ENCODE results near the gene KRTAP12-2. TPM values are rescaled to one million over a fixed set of nuclear protein-coding genes. Genes with fewer than 3 reads are reported as not detected.
"Not testable (repeated sequence)": the region's sequence is repeated elsewhere in the genome, so short reads cannot be mapped to it uniquely, and the experiment has no call there.

KRTAP12-2 gene
- total RNA-seq, 2 donors from 2014 or later, result not detected

- peaks cover 21 to 27% of the 10 kb centered on the region in 2 donors for H3K36me3 Mint-ChIP-seq
- peaks cover 7 to 14% of the 10 kb centered on the region in 2 donors for H3K9me3 Mint-ChIP-seq
- ATAC-seq, result no peak
- H3K27ac Mint-ChIP-seq, result no peak overlapping the region
- DNase-seq (ENCODE audit: low spot score in 2 of 2), result no peak
Observed at GRCh38 chr21:44704636-44705001, 37.9 kb upstream of the KRTAP12-2 start.

GRCh38 chr21:44703731-44704635 lies 37.3 kb upstream of the KRTAP12-2 start:
- Mint-ChIP-seq H3K36me3 (peaks cover 21 to 23% of the 10 kb centered on the region in 2 donors), H3K27ac (no peak overlapping the region), H3K9me3 (peaks cover 7 to 14% of the 10 kb centered on the region in 2 donors)
- ATAC-seq (no peak), DNase-seq (ENCODE audit: low spot score in 2 of 2) (no peak)

- ATAC-seq (no peak), DNase-seq (ENCODE audit: low spot score in 2 of 2) (no peak)
- Mint-ChIP-seq H3K36me3 (peaks cover 21% of the 10 kb centered on the region in 2 donors), H3K27ac (no peak overlapping the region), H3K9me3 (peaks cover 7 to 14% of the 10 kb centered on the region in 2 donors)
Observed at GRCh38 chr21:44702973-44703730, 36.4 kb upstream of the KRTAP12-2 start.

- Mint-ChIP-seq H3K36me3 (peaks cover 21% of the 10 kb centered on the region in 2 donors), H3K27ac (no peak overlapping the region), H3K9me3 (peaks cover 7 to 14% of the 10 kb centered on the region in 2 donors)
- ATAC-seq (no peak), DNase-seq (ENCODE audit: low spot score in 2 of 2) (no peak)
Observed at GRCh38 chr21:44702111-44702972, 35.6 kb upstream of the KRTAP12-2 start.

- H3K9me3 Mint-ChIP-seq, result peaks cover 7 to 14% of the 10 kb centered on the region in 2 donors
- no peak overlapping the region for H3K27ac Mint-ChIP-seq
- ATAC-seq, result no peak
- no peak for DNase-seq (ENCODE audit: low spot score in 2 of 2)
- H3K36me3 Mint-ChIP-seq, result peaks cover 21% of the 10 kb centered on the region in 2 donors
Observed at GRCh38 chr21:44701541-44701940, 34.8 kb upstream of the KRTAP12-2 start.

GRCh38 chr21:44701023-44701400 lies 34.3 kb upstream of the KRTAP12-2 start:
- ATAC-seq (no peak), DNase-seq (ENCODE audit: low spot score in 2 of 2) (no peak)
- no peak overlapping the region for H3K27ac Mint-ChIP-seq
- H3K36me3 Mint-ChIP-seq, result peaks cover 16 to 17% of the 10 kb centered on the region in 2 donors
- H3K9me3 Mint-ChIP-seq, result peaks cover 5 to 14% of the 10 kb centered on the region in 2 donors

GRCh38 chr21:44700101-44701022 lies 33.6 kb upstream of the KRTAP12-2 start:
- ATAC-seq, result no peak
- Mint-ChIP-seq H3K36me3 (peaks cover 10 to 11% of the 10 kb centered on the region in 2 donors), H3K9me3 (peaks cover 0 to 10% of the 10 kb centered on the region in 2 donors), H3K27ac (no peak overlapping the region)
- no peak for DNase-seq (ENCODE audit: low spot score in 2 of 2)

- no peak for ATAC-seq
- H3K27ac Mint-ChIP-seq, result no peak overlapping the region
- H3K9me3 Mint-ChIP-seq, result peaks cover 0 to 2% of the 10 kb centered on the region in 2 donors
- peaks cover 2 to 3% of the 10 kb centered on the region in 2 donors for H3K36me3 Mint-ChIP-seq
- no peak for DNase-seq (ENCODE audit: low spot score in 2 of 2)
Observed at GRCh38 chr21:44699502-44700001, 32.8 kb upstream of the KRTAP12-2 start.

- Mint-ChIP-seq H3K9me3 (peaks cover 2 to 10% of the 10 kb centered on the region in 2 donors), H3K36me3 (peaks cover 0 to 1% of the 10 kb centered on the region in 2 donors), H3K27ac (no peak overlapping the region)
- DNase-seq (ENCODE audit: low spot score in 2 of 2) (no peak), ATAC-seq (no peak)
Observed at GRCh38 chr21:44697811-44698734, 31.3 kb upstream of the KRTAP12-2 start.

GRCh38 chr21:44697172-44697810 lies 30.6 kb upstream of the KRTAP12-2 start, which contains the start of gene KRTAP10-12:
TSS of gene KRTAP10-12 (plus strand) at chr21:44697172. CDS start at chr21:44697202, 30 bp downstream.
- not testable (repeated sequence) for ATAC-seq; H3K27ac Mint-ChIP-seq; H3K36me3 Mint-ChIP-seq; DNase-seq (ENCODE audit: low spot score in 2 of 2)
- peaks cover 7 to 12% of the 10 kb centered on the region in 2 donors for H3K9me3 Mint-ChIP-seq

GRCh38 chr21:44696572-44696971 lies 29.8 kb upstream of the KRTAP12-2 start:
- no peak overlapping the region for H3K27ac Mint-ChIP-seq
- no peak for ATAC-seq
- H3K36me3 Mint-ChIP-seq, result peaks cover 0 to 10% of the 10 kb centered on the region in 2 donors
- H3K9me3 Mint-ChIP-seq, result peaks cover 7 to 13% of the 10 kb centered on the region in 2 donors
- DNase-seq (ENCODE audit: low spot score in 2 of 2), result no peak

GRCh38 chr21:44695641-44696040 lies 28.9 kb upstream of the KRTAP12-2 start:
- no peak for DNase-seq (ENCODE audit: low spot score in 2 of 2)
- Mint-ChIP-seq H3K36me3 (peaks cover 0 to 10% of the 10 kb centered on the region in 2 donors), H3K9me3 (peaks cover 7 to 13% of the 10 kb centered on the region in 2 donors), H3K27ac (no peak overlapping the region)
- ATAC-seq, result no peak

- no peak for DNase-seq (ENCODE audit: low spot score in 2 of 2)
Observed at GRCh38 chr21:44695184-44695583, 28.5 kb upstream of the KRTAP12-2 start.

GRCh38 chr21:44694776-44695175 lies 28.0 kb upstream of the KRTAP12-2 start:
- peaks cover 7 to 13% of the 10 kb centered on the region in 2 donors for H3K9me3 Mint-ChIP-seq
- DNase-seq (ENCODE audit: low spot score in 2 of 2) (peak in 1 of 2 donors; percentile 35), ATAC-seq (no peak)
- peaks cover 0 to 10% of the 10 kb centered on the region in 2 donors for H3K36me3 Mint-ChIP-seq
- H3K27ac Mint-ChIP-seq, result no peak overlapping the region

More at GRCh38 chr21:44695184-44695583, 28.5 kb upstream of the KRTAP12-2 start:
- peaks cover 7 to 13% of the 10 kb centered on the region in 2 donors for H3K9me3 Mint-ChIP-seq
- ATAC-seq, result no peak
- no peak overlapping the region for H3K27ac Mint-ChIP-seq
- H3K36me3 Mint-ChIP-seq, result peaks cover 0 to 10% of the 10 kb centered on the region in 2 donors

All from activated naive CD4-positive, alpha-beta T cell treated with anti-CD3 and anti-CD28 coated beads, Interleukin-2, amount 50 U/mL, for 72 hours (primary cell).